C4-2B (cell line): ENCODE data around the gene DAPK1.

ENCODE experiments used
- H3K27ac ChIP-seq: fragments of 450-650 bp; 2 replicates; pipeline ENCODE4 v1.5.1; 2017
- CTCF ChIP-seq: fragments of 450-650 bp; conservative IDR thresholded peaks from 2 replicates; pipeline ENCODE4 v1.5.1; 2017; ENCODE audit warnings: mild to moderate bottlenecking
- ZFX ChIP-seq: fragments of 450-650 bp; IDR thresholded peaks from 2 replicates; pipeline ENCODE4 v1.6.1; 2017

DAPK1 gene

GRCh38 chr9:87672586-87672985 is 174.9 kb downstream of the DAPK1 start:
- TF ChIP-seq ZFX (no peak), CTCF (no peak)
- no peak overlapping the region for H3K27ac ChIP-seq

- TF ChIP-seq CTCF, result no peak
- TF ChIP-seq ZFX, result no peak
- H3K27ac ChIP-seq, result no peak overlapping the region
Observed at GRCh38 chr9:87673446-87674120, 175.9 kb downstream of the DAPK1 start.

GRCh38 chr9:87674565-87675299 is 177.1 kb downstream of the DAPK1 start:
- TF ChIP-seq CTCF (no peak), ZFX (no peak)
- H3K27ac ChIP-seq, result no peak overlapping the region

GRCh38 chr9:87675906-87676515 is 178.3 kb downstream of the DAPK1 start:
- no peak for TF ChIP-seq ZFX
- TF ChIP-seq CTCF, result no peak

GRCh38 chr9:87676976-87677775 is 179.5 kb downstream of the DAPK1 start:
- TF ChIP-seq CTCF (no peak), ZFX (no peak)
- no peak overlapping the region for H3K27ac ChIP-seq

More at GRCh38 chr9:87675906-87676515, 178.3 kb downstream of the DAPK1 start:
- no peak overlapping the region for H3K27ac ChIP-seq

GRCh38 chr9:87677776-87678587 is 180.3 kb downstream of the DAPK1 start:
- no peak overlapping the region for H3K27ac ChIP-seq
- TF ChIP-seq CTCF (no peak), ZFX (no peak)
